Stimulated activated CD4-positive, alpha-beta T cell treated with anti-CD3 and anti-CD28 coated beads, Interleukin-2, amount 100 ng/mL, for 48 hours (primary cell): ENCODE results near the gene SUZ12.
"Not testable (repeated sequence)": the region's sequence is repeated elsewhere in the genome, so short reads cannot be mapped to it uniquely, and the experiment has no call there.

Experiments used
- DNase-seq, 2 donors: peaks; one replicate each; pipeline ENCODE4 v3.0.0-alpha.2; 2020

Gene SUZ12

GRCh38 chr17:31964131-31964530 lies 27.3 kb downstream of the SUZ12 start:
- DNase-seq, result not testable (repeated sequence)

- no peak for DNase-seq
These were observed 30.8 kb downstream of the SUZ12 start for GRCh38 chr17:31967648-31968047.

- DNase-seq, result not testable (repeated sequence)
These were observed 33.6 kb downstream of the SUZ12 start for GRCh38 chr17:31970416-31970815.

- DNase-seq, result not testable (repeated sequence)
These were observed 37.7 kb downstream of the SUZ12 start for GRCh38 chr17:31974269-31975071.

GRCh38 chr17:31975391-31975790 lies 38.6 kb downstream of the SUZ12 start:
- DNase-seq, result not testable (repeated sequence)

- DNase-seq, result not testable (repeated sequence)
These were observed 55.0 kb downstream of the SUZ12 start for GRCh38 chr17:31991821-31992220.

- DNase-seq, result no peak
These were observed 60.2 kb downstream of the SUZ12 start for GRCh38 chr17:31997005-31997404.

GRCh38 chr17:32006957-32007462 lies 70.2 kb downstream of the SUZ12 start, which contains the start of gene LRRC37B:
TSS of gene LRRC37B (plus strand) at chr17:32007383. CDS start at chr17:32021393, 14,010 bp downstream.
- peak; percentile 87 to 93 for DNase-seq

GRCh38 chr17:32007463-32008298 lies 70.9 kb downstream of the SUZ12 start:
- DNase-seq, result peak; percentile 26 to 33

- no peak for DNase-seq
These were observed 72.4 kb downstream of the SUZ12 start for GRCh38 chr17:32009262-32009542.

GRCh38 chr17:32010114-32010513 lies 73.3 kb downstream of the SUZ12 start:
- no peak for DNase-seq

GRCh38 chr17:32015245-32016013 lies 78.6 kb downstream of the SUZ12 start:
- no peak for DNase-seq

- DNase-seq, result no peak
These were observed 79.4 kb downstream of the SUZ12 start for GRCh38 chr17:32016231-32016630.

- DNase-seq, result no peak
These were observed 82.4 kb downstream of the SUZ12 start for GRCh38 chr17:32019228-32019627.

GRCh38 chr17:32020943-32021614 lies 84.3 kb downstream of the SUZ12 start:
- no peak for DNase-seq

- DNase-seq, result no peak
These were observed 84.8 kb downstream of the SUZ12 start for GRCh38 chr17:32021615-32021955.

GRCh38 chr17:32022554-32022953 lies 85.7 kb downstream of the SUZ12 start:
- not testable (repeated sequence) for DNase-seq

- DNase-seq, result not testable (repeated sequence)
These were observed 90.5 kb downstream of the SUZ12 start for GRCh38 chr17:32027271-32027670.

GRCh38 chr17:32033223-32033622 lies 96.4 kb downstream of the SUZ12 start:
- no peak for DNase-seq

GRCh38 chr17:32033812-32034211 lies 97.0 kb downstream of the SUZ12 start:
- DNase-seq, result not testable (repeated sequence)

- not testable (repeated sequence) for DNase-seq
These were observed 103.4 kb downstream of the SUZ12 start for GRCh38 chr17:32040246-32040645.

GRCh38 chr17:32041306-32041875 lies 104.6 kb downstream of the SUZ12 start:
- DNase-seq, result not testable (repeated sequence)
